WERI-Rb-1 (cell line): ENCODE measurements around the gene DNAJC16.

Experiments used
- DNase-seq: peaks from one replicate; pipeline ENCODE4 v3.0.0-alpha.2; 2020
- H3K27ac ChIP-seq: fragments of 250-450 bp; sonication (Bioruptor Pico); 2 replicates; pipeline ENCODE4 v1.5.1; 2020; ENCODE audit warnings: mild to moderate bottlenecking, moderate library complexity
- H3K27me3 ChIP-seq: fragments of 250-450 bp; sonication (Bioruptor Pico); 2 replicates; pipeline ENCODE4 v1.5.1; 2021; ENCODE audit warnings: mild to moderate bottlenecking, low read depth, moderate library complexity; ENCODE audit not compliant: insufficient read depth, severe bottlenecking
- H3K36me3 ChIP-seq: fragments of 250-450 bp; sonication (Bioruptor Pico); 2 replicates; pipeline ENCODE4 v1.5.1; 2020; ENCODE audit warnings: mild to moderate bottlenecking, moderate library complexity
- H3K4me3 ChIP-seq: 2 replicates; pipeline ENCODE4 v1.5.1; 2011; ENCODE audit warnings: low read depth, mild to moderate bottlenecking, control low read depth, low read length
- H3K9me3 ChIP-seq: fragments of 250-450 bp; sonication (Bioruptor Pico); 2 replicates; pipeline ENCODE4 v1.5.1; 2021; ENCODE audit warnings: mild to moderate bottlenecking, moderate library complexity; ENCODE audit not compliant: severe bottlenecking
- TF ChIP-seq, protein P1 (sequence below): IDR thresholded peaks from 2 replicates; pipeline ENCODE4 v1.5.1; 2011; ENCODE audit warnings: low read depth, mild to moderate bottlenecking, control low read depth, inconsistent platforms, low read length

Gene DNAJC16

DNA sequence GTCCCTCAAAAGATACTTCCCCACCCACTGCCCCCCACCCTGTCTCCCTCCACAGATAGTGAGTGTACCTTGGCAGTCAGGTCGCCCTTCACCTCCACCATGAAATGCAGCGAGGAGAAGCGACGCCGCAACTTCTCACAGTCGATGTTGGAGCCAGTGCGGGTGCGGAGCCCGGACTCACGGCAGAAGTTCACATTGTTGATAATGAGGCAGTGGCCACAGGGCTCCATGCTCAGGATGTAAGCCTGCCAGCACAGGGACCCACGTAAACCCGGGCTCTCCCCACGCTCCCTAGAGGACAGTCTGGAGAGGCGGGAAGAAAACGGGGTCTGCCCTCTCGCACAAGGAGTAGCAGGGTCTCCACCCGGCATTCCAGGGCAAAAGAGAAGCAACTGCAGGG, 19.8 kb upstream of the DNAJC16 start:
- Histone ChIP-seq H3K9me3 (no peaks in the 10 kb centered on the region), H3K4me3 (no peak overlapping the region), H3K36me3 (peaks cover 9% of the 10 kb centered on the region), H3K27ac (no peak overlapping the region), H3K27me3 (no peaks in the 10 kb centered on the region)
- no peak for DNase-seq
- TF ChIP-seq, protein P1, sequence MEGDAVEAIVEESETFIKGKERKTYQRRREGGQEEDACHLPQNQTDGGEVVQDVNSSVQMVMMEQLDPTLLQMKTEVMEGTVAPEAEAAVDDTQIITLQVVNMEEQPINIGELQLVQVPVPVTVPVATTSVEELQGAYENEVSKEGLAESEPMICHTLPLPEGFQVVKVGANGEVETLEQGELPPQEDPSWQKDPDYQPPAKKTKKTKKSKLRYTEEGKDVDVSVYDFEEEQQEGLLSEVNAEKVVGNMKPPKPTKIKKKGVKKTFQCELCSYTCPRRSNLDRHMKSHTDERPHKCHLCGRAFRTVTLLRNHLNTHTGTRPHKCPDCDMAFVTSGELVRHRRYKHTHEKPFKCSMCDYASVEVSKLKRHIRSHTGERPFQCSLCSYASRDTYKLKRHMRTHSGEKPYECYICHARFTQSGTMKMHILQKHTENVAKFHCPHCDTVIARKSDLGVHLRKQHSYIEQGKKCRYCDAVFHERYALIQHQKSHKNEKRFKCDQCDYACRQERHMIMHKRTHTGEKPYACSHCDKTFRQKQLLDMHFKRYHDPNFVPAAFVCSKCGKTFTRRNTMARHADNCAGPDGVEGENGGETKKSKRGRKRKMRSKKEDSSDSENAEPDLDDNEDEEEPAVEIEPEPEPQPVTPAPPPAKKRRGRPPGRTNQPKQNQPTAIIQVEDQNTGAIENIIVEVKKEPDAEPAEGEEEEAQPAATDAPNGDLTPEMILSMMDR, result no peak

DNA sequence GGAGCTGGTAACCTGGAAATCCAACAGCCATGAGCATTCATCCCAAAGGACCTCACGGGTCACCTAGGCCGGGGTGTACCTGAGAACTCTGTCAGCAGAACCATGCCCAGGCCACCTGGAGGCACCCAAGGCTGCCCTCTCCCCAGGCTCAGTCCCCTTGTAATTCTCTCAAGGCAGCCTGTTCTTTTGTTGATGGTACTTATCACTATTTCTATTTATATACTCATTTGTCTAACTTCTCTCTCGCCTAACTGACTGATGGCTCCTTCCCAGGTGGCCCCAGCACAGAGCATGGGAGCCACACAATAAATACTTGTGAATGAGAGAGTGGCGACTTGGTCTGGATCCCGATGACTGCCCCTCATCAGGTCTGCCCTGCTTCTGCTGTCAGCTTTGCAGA, 19.4 kb upstream of the DNAJC16 start:
- Histone ChIP-seq H3K27ac (no peak overlapping the region), H3K9me3 (no peaks in the 10 kb centered on the region), H3K27me3 (no peaks in the 10 kb centered on the region), H3K36me3 (peaks cover 9% of the 10 kb centered on the region), H3K4me3 (no peak overlapping the region)
- TF ChIP-seq, protein P1, result no peak
- no peak for DNase-seq

DNA sequence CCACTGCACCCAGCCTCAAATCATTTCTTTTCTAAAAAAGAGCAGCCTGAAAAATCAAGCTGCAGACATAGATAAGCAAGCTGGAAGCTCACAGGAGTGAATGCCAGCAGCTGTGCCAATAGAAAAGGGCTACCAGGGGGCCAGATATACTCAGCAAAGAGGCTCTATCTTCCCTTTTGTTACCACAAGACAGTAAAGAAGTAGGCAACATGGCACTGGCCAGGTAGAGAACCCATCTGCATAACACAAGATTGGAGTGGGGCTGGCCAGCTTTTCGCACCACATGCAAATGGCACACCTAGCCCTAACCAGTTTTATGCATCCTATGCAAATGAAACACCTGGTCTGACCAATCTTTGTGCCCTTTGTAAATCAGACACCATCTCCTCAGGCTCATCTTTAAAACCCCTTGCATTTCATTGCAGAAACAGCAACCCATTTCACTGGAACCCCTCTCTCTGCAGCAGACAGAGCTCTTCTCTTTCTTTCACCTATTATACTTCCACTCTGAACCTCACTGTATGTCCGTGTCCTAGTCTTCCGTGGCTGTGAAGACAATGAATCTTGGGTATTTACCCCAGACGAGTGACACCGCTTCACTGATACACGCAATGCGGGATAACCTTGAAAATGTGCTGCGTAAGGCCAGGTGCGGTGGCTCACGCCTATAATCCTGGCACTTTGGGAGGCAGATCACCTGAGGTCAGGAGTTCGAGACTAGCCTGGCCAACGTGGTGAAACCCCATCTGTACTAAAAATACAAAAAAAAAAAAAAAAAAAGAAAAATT, 17.8 kb upstream of the DNAJC16 start:
- TF ChIP-seq, protein P1, result no peak
- Histone ChIP-seq H3K27ac (no peak overlapping the region), H3K4me3 (no peak overlapping the region), H3K27me3 (no peaks in the 10 kb centered on the region), H3K36me3 (peaks cover 7% of the 10 kb centered on the region), H3K9me3 (no peaks in the 10 kb centered on the region)
- DNase-seq, result no peak

DNA sequence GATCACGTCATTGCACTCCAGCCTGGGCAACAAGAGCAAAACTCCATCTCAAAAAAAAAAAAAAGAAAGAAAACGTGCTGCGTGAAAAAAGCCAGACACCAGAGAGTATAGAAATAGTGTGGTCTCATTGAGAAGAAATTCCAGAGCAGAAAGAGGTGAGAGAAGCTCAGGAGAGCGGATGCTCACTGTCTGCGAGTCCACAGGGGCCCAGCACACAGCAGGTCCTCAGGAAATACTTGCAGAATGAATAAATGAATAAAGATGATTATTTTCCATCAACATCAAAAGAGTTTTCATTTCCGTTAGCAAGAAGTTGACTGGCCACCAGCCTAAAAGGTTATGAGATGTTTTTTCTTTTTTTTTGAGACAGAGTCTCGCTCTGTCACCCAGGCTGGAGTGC, 17.1 kb upstream of the DNAJC16 start:
- Histone ChIP-seq H3K9me3 (no peaks in the 10 kb centered on the region), H3K36me3 (peaks cover 7% of the 10 kb centered on the region), H3K27me3 (no peaks in the 10 kb centered on the region), H3K27ac (no peak overlapping the region), H3K4me3 (no peak overlapping the region)
- TF ChIP-seq, protein P1, result no peak
- DNase-seq, result no peak

DNA sequence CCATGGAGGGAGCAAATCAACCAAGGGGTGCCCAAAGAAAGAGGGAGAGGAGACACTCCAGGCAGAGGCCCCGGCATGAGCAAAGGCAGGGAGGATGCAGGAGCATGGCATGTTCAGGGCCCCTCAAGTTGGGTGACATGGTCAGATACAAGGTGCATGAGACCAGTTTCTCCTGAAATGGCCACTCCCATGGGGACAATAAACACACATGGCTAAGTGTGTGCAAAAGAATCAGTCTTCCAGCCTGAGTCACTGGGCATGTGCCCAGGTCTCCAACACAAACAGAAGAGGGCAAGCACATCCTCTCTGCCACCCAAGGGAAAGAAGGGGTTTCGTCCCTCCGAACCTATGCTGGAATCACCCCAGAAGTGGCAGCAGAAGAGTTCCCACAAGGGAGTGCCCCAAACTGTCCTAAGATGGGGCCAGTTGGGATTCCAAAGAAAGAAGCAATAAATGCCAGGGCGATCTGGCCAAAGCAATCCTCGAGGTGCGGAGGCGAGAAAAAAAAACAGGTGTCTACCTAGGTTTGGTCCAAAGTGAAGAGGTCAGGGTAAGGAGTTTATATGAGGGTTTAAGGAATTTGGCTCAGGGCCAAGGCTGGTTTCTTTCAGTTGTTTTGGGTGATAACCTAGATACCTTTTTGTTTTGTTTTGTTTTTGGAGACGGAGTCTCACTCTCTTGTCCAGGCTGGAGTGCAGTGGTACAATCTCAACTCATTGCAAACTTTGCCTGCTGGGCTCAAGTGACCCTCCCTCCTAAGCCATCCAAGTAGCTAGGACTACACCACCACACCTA, 15.8 kb upstream of the DNAJC16 start:
- Histone ChIP-seq H3K36me3 (peaks cover 3% of the 10 kb centered on the region; the same call in 1 of the 2 replicates), H3K9me3 (no peaks in the 10 kb centered on the region), H3K4me3 (no peak overlapping the region), H3K27me3 (no peaks in the 10 kb centered on the region), H3K27ac (no peak overlapping the region)
- DNase-seq, result no peak
- TF ChIP-seq, protein P1, result no peak
